Neural cell (in vitro differentiated cells): ENCODE results near the gene RTN4RL1.

Experiments used
- CTCF ChIP-seq: fragments of 450-650 bp; IDR thresholded peaks from 2 replicates; pipeline ENCODE4 v1.5.1; 2014; ENCODE audit warnings: antibody characterized with exemption, mild to moderate bottlenecking, moderate library complexity; ENCODE audit not compliant: poor library complexity, severe bottlenecking
- EP300 ChIP-seq: fragments of 450-650 bp; conservative IDR thresholded peaks from 2 replicates; pipeline ENCODE4 v1.6.1; 2014; ENCODE audit warnings: antibody characterized with exemption, mild to moderate bottlenecking, moderate library complexity; ENCODE audit not compliant: poor library complexity, severe bottlenecking
- EZH2 ChIP-seq: fragments of 200-600, 300-800 bp; shearing (Covaris generic), sonication (generic); IDR thresholded peaks from 2 replicates; pipeline ENCODE4 v1.6.1; 2014; ENCODE audit warnings: antibody characterized with exemption, low read length, borderline replicate concordance, mild to moderate bottlenecking; ENCODE audit not compliant: insufficient read depth, poor library complexity, severe bottlenecking
- MXI1 ChIP-seq: fragments of 450-650 bp; conservative IDR thresholded peaks from 2 replicates; pipeline ENCODE4 v1.6.1; 2014; ENCODE audit warnings: antibody characterized with exemption, mild to moderate bottlenecking; ENCODE audit not compliant: poor library complexity, severe bottlenecking
- POLR2AphosphoS5 ChIP-seq: IDR thresholded peaks from 2 replicates; pipeline ENCODE4 v1.6.1; 2012
- RAD21 ChIP-seq: fragments of 450-650 bp; conservative IDR thresholded peaks from 2 replicates; pipeline ENCODE4 v1.6.1; 2014; ENCODE audit warnings: antibody characterized with exemption, mild to moderate bottlenecking, moderate library complexity
- SMC3 ChIP-seq: fragments of 450-650 bp; conservative IDR thresholded peaks from 2 replicates; pipeline ENCODE4 v1.6.1; 2014; ENCODE audit warnings: antibody characterized with exemption, mild to moderate bottlenecking, moderate library complexity; ENCODE audit not compliant: poor library complexity
- TAF1 ChIP-seq: IDR thresholded peaks from 2 replicates; pipeline ENCODE4 v1.6.1; 2012; ENCODE audit warnings: low read depth

- TF ChIP-seq EZH2, result no peak
- TF ChIP-seq POLR2AphosphoS5, result no peak
- TF ChIP-seq CTCF, result no peak
- no peak for TF ChIP-seq SMC3
- TF ChIP-seq TAF1, result no peak
- TF ChIP-seq EP300, result no peak
- TF ChIP-seq RAD21, result no peak
- TF ChIP-seq MXI1, result no peak
Measured at GRCh38 chr17:1912146-1912545, 113.0 kb downstream of the RTN4RL1 start.
